GM18517 (cell line): ENCODE data around the gene PPP1R18.
"Not testable (repeated sequence)": the region's sequence is repeated elsewhere in the genome, so short reads cannot be mapped to it uniquely, and the experiment has no call there.

ENCODE experiments used
- ATAC-seq: cut with Tn5 transposase; IDR thresholded peaks from one replicate; pipeline ENCODE4 v1.9.1; 2021; ENCODE audit warnings: mild to moderate bottlenecking, moderate library complexity; ENCODE audit not compliant: unreplicated experiment

PPP1R18 gene

DNA sequence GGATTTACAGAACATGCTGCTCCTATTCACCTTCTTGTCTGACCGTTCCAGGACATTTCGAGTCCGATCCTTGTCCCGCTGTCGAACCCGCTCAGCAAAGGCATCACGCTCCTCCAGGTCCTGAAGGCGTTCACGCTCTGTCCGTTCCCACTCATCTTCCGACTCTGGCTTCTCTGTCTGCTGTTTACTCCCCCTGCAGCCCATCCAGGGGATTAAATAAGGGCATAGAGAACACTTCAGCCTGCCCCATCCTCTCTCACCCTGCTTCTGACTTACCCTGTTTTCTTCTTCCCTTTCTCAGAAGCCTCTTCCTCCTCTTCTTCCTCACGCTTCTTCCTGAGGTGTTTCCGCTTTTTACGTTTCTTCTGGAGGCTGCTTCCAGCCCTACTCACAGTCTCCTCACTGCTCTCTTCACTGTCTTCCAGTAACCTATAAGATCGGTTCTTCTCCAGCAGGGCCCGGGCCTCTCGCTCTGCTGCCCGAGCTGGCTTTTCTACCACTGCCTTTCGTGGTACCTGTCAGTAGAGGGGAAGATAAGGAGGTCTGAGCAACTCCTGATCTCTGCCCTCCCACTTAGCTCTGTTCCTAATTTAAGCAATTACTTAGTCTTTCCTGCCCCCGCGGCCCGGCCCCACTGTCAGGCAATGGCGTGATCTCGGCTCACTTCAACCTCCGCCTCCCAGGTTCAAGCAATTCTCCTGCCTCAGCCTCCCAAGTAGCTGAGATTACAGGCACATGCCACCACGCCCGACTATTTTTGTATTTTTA is 15.5 kb downstream of the PPP1R18 start:
- ATAC-seq: no peak

DNA sequence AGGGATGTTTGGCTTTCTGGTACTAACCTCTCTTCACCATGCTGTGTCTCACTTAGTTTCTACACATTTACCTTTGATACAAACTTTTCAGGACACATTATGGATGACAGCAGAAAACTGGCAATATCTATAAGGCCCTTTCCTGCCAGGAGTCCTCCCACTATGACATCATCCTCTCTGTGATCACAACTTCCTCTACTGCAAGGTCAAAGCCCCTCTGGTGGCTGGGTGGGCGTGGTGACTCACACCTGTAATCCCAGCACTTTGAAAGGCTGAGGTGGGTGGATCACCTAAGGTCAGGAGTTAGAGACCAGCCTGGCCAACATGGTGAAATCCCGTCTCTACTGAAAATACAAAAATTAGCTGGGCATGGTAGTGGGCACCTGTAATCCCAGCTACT is 20.1 kb downstream of the PPP1R18 start:
- ATAC-seq: not testable (repeated sequence)

DNA sequence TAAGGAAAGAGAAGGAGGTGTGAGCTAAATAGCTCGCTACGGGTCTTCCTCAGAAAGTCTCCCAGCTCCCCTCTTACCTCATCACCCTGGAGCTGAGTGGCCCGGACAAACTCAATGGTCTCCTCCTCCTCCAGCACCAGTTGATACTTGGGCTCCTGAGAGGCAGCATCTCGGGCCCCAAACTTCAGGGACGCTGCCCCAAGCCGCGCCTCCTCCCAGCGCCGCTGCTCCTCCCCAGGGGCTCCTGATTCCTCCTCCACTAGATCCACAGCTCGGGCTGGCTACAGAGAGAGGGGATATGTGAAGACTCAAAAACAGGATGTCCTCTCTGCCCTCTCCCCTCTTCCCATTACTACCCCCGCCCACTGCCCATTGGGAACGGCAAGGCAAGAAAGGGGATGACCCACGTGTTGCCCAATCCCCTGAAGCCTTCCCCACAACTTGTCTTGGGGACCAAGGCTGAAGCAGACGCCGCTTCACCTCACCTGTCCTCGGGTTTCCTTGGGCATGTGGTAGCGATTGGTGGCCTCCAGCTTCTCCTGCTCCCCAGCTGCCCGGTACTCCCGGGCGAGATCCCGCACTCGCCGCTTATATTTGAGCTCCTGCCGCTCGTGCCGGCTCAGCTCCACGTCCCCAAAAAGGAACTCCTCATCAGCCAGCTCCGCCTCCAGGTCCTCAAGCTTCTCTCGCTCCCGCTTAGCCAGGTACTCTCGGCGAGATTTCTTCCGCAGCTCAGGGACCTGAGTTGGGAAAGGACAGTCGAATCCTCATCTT is 21.3 kb downstream of the PPP1R18 start:
- ATAC-seq: no peak

- not testable (repeated sequence) for ATAC-seq
Observed at GRCh38 chr6:30657922-30658321, 28.5 kb downstream of the PPP1R18 start.

GRCh38 chr6:30657454-30657853 is 29.0 kb downstream of the PPP1R18 start:
- ATAC-seq: no peak

GRCh38 chr6:30656513-30656912 is 29.9 kb downstream of the PPP1R18 start:
- no peak for ATAC-seq

GRCh38 chr6:30655743-30656094 is 30.7 kb downstream of the PPP1R18 start:
- ATAC-seq: no peak

GRCh38 chr6:30654798-30655742 is 31.4 kb downstream of the PPP1R18 start:
- ATAC-seq: no peak

GRCh38 chr6:30651143-30651542 is 35.3 kb downstream of the PPP1R18 start:
- ATAC-seq: no peak

GRCh38 chr6:30647242-30648116 is 39.0 kb downstream of the PPP1R18 start:
- peak; percentile 56 for ATAC-seq

DNA sequence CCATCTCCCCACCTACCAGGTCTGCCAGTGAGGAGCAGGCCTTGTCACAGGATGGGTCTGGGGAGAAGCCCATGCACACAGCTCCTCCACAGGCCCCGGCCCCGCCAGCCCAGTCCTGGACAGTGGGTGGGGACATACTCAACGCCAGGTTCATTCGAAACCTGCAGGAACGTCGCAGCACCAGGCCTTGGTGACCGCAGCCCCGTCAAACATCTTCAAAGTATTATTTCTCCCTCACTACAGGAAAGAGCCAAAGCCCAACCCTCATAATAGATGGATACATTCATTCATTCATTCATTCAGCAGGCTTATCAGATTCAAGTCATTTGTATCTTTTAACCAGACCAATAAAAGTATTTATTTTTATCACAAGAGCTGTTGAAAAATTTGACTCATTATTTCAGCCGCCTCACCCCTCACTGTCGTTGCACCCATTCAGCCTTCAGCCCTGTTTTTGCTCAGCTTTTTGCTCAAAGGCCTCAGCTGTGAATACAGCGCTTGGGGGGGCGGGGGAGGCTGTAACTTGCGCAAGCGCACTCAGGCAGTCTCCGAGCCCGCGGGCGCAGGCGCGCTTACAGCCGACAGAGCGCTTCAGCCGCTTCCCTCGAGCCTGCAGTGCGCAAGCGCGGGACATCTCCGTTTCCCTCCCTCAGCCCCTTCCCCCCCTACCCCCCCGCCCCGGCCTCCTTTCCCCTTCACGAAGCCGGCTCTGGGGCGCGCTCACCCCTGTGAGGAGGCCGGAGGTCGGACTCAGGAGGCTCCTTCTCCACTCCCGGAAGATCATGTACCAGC is 39.8 kb downstream of the PPP1R18 start, which contains the start of gene C6orf136:
Gene C6orf136, plus strand, starts transcription at position 684 of the 792 bp plus-strand sequence. Its CDS starts 99 bp downstream, at position 783.
- peak; percentile 40 for ATAC-seq

DNA sequence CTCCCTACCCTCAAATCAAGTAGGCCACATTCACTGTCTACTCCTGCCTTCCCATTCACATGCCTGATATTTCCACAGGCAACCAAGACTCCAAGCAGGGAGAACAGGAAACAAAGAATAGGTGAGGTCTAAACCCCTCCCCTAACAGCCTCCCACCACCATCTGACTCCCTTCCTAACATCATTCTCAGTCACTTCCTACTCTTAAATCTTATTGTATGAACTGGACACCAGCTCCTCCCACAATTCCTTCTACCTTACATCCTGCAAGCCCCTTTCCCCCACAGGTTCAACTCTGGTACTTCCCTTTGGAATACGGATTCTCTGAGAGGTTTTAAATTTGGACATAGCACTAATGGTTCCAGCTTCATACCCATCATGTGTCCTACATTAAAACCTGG is 40.5 kb downstream of the PPP1R18 start:
- ATAC-seq: no peak

GRCh38 chr6:30644769-30645168 is 41.7 kb downstream of the PPP1R18 start:
- ATAC-seq: no peak

DNA sequence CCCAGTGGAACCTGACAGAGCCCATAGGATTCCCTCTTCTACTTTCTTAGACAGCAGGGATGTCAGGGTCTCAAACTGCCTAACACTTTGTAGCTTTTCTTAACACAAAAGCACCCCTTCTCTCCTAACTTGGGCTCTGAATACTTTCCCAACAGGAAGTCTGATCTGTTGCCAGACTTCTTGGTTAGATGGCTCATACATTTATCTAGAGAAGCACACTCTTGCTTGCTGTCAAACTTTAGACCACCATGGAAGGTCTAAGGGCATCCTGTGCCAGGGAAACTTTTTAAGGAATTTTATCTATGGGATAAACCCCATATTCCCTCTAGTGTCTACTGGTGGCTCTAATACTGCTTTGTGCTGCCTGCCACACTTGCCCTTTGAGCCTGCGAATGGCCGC is 42.8 kb downstream of the PPP1R18 start:
- no peak for ATAC-seq

- no peak for ATAC-seq
Observed at GRCh38 chr6:30641048-30641447, 45.4 kb downstream of the PPP1R18 start.

- no peak for ATAC-seq
Observed at GRCh38 chr6:30640481-30640880, 46.0 kb downstream of the PPP1R18 start.

DNA sequence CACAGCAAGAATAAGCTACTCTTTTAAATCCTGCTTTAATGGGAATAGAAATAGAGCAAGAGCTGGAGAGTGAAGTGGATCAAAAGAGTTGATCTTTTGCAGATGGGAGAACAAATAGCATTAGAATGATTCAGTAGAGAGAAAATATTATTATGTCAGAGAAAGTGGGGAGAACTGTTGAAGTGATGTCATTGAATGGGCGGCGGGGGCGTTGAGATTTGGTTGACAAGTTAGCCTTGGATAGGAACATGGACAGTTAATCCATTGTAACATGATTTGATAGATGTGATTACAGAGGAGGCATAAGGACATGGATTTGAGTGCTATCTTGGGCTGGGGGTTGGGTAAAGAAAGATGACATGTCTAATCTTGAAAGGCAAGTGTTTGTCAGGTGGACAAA is 50.6 kb downstream of the PPP1R18 start:
- ATAC-seq: no peak

GRCh38 chr6:30626484-30627366 is 59.7 kb downstream of the PPP1R18 start, which contains the start of gene ATAT1:
TSS of gene ATAT1 (plus strand) at chr6:30626874.
- ATAC-seq: peak; percentile 63
